ENCODE results near the gene HERC5. TPM values are rescaled to one million over a fixed set of nuclear protein-coding genes. Genes with fewer than 3 reads are reported as not detected.

HERC5 gene
- polyA plus RNA-seq, 1 donor from 2014 or later, result 0.59 TPM

DNA sequence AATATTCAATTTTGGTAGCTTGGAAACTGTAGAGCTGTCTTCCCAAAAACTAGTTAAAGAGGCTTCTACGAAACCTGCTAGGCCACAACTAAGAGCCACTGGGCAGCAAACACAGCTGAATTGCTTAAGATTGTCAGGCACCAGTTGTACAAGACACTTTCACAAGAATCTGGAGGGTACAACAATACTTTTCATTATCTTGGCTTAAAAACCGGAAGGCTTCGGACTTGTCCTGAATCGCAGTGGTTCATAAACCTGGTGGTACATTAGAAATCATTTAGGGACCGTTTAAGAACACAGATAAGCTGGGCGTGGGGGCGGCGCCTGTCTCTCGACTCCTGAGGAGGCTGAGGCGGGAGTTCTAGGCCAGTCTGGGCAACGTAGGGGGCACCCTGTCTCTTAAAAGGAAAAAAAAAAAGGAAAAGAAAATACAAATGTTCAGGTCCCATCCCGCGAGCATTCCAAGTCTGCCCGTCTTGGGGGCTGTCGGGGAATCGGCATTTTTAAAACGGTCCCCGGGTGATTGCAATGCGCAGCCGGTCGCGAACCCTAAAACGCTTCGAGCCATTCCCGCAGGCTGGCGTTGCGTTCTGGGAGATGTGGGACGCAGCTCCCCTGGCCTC lies 65.9 kb downstream of the HERC5 start:
- no peaks in the 10 kb centered on the region for H3F3A ChIP-seq (ENCODE audit: insufficient read depth, low read length, poor library complexity, severe bottlenecking)
- H3K27ac ChIP-seq (ENCODE audit: low read length), result peak overlapping the region; percentile 76
- H3K9me2 ChIP-seq (ENCODE audit: insufficient read depth, low read length), result no peaks in the 10 kb centered on the region
- peak overlapping the region; percentile 88 for H3K9ac ChIP-seq (ENCODE audit: low read length)
- no peaks in the 10 kb centered on the region for H3K27me3 ChIP-seq (ENCODE audit: insufficient read depth, low read depth, low read length)
- H4K20me1 ChIP-seq (ENCODE audit: insufficient read depth), result no peaks in the 10 kb centered on the region
- H3K9me3 ChIP-seq (ENCODE audit: low read length), result no peaks in the 10 kb centered on the region
- H3K79me2 ChIP-seq (replicated peaks; ENCODE audit: insufficient read depth, low read length), result peaks cover 23% of the 10 kb centered on the region
- H2AFZ ChIP-seq (ENCODE audit: low read depth, low read length), result peak overlapping the region; percentile 70
- H3K36me3 ChIP-seq (ENCODE audit: insufficient read depth, low read length), result no peaks in the 10 kb centered on the region
- peak; percentile 5 for TF ChIP-seq POLR2AphosphoS5 (IDR thresholded peaks at IDR 0.05)
- TF ChIP-seq TAF1 (IDR thresholded peaks at IDR 0.05; ENCODE audit: low read depth), result no peak
- no peak for TF ChIP-seq RAD21 (conservative IDR thresholded peaks at IDR 0.05)
- H3K4me2 ChIP-seq (ENCODE audit: low read length), result peak overlapping the region; percentile 87
- H3K4me3 ChIP-seq (ENCODE audit: low read length), result peak overlapping the region; percentile 84

DNA sequence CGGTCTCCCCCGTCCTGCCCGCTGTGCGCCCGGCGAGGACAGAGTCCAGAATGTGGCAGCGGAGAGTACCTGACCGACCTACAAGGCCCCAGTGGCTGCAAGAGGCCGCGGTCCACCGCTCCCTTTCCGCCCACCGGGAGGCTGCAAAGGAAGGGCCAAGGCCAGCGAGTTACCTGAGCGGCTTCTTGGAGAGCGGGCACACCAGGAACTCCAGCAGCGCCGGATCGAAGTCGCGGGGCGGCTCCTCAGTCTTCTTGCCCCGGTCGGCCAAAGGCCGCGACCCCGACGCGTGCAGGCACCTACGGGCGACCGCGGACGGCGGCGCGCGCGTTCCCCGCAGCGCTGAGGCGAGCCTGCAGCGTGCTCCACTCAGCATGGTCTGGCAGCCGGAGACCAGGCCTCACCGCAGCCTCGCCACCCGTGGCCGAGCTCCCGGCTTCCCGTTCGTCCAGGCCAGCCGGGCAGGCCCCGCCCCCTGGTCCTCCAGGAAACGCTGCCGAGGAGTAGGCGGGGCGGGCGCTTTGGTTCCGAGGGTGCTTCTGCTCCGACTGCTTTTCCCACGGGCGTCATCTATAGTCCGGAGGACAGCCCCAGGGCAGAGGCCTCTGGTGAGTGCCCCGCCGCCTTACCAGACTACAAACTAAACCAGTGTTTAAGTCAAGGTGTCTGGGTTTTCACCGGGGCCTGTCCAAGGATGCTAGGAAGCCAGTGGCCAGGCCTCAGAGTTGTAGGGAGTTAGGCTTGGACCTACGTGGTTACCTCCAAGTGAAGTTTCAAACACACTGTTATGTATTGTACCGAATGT lies 66.6 kb downstream of the HERC5 start, which contains the start of gene PYURF:
Gene PYURF, minus strand, starts transcription at position 452 of the 805 bp plus-strand sequence. Its CDS starts 76 bp downstream, at position 376.
- peak within 1 kb of the TSS; percentile 76 for H3K27ac ChIP-seq (ENCODE audit: low read length)
- H3K79me2 ChIP-seq (replicated peaks; ENCODE audit: insufficient read depth, low read length), result peaks cover 23% of the 10 kb centered on the region
- no peaks in the 10 kb centered on the region for H3K27me3 ChIP-seq (ENCODE audit: insufficient read depth, low read depth, low read length)

More for the DNA sequence above, 66.6 kb downstream of the HERC5 start, which contains the start of gene PYURF:
- Histone ChIP-seq H3K4me2 (ENCODE audit: low read length) (peak within 1 kb of the TSS; percentile 87), H3F3A (ENCODE audit: insufficient read depth, low read length, poor library complexity, severe bottlenecking) (no peaks in the 10 kb centered on the region), H3K4me3 (ENCODE audit: low read length) (peak within 1 kb of the TSS; percentile 84), H3K9me2 (ENCODE audit: insufficient read depth, low read length) (no peaks in the 10 kb centered on the region), H2AFZ (ENCODE audit: low read depth, low read length) (peak within 1 kb of the TSS; percentile 70), H3K9me3 (ENCODE audit: low read length) (no peaks in the 10 kb centered on the region), H4K20me1 (ENCODE audit: insufficient read depth) (no peaks in the 10 kb centered on the region), H3K36me3 (ENCODE audit: insufficient read depth, low read length) (no peaks in the 10 kb centered on the region), H3K9ac (ENCODE audit: low read length) (peak within 1 kb of the TSS; percentile 88)
- TF ChIP-seq EZH2 (IDR thresholded peaks at IDR 0.05; ENCODE audit: borderline replicate concordance, insufficient read depth, low read length, poor library complexity, severe bottlenecking), result no peak
- peak; percentile 83 for TF ChIP-seq TAF1 (IDR thresholded peaks at IDR 0.05; ENCODE audit: low read depth)
- TF ChIP-seq RAD21 (conservative IDR thresholded peaks at IDR 0.05), result peak; percentile 37
- peak; percentile 69 for TF ChIP-seq POLR2AphosphoS5 (IDR thresholded peaks at IDR 0.05)
- peak; percentile 29 for TF ChIP-seq SMC3 (conservative IDR thresholded peaks at IDR 0.05; ENCODE audit: poor library complexity)
- peak; percentile 88 for TF ChIP-seq MXI1 (conservative IDR thresholded peaks at IDR 0.05; ENCODE audit: poor library complexity, severe bottlenecking)
- TF ChIP-seq, protein P1, sequence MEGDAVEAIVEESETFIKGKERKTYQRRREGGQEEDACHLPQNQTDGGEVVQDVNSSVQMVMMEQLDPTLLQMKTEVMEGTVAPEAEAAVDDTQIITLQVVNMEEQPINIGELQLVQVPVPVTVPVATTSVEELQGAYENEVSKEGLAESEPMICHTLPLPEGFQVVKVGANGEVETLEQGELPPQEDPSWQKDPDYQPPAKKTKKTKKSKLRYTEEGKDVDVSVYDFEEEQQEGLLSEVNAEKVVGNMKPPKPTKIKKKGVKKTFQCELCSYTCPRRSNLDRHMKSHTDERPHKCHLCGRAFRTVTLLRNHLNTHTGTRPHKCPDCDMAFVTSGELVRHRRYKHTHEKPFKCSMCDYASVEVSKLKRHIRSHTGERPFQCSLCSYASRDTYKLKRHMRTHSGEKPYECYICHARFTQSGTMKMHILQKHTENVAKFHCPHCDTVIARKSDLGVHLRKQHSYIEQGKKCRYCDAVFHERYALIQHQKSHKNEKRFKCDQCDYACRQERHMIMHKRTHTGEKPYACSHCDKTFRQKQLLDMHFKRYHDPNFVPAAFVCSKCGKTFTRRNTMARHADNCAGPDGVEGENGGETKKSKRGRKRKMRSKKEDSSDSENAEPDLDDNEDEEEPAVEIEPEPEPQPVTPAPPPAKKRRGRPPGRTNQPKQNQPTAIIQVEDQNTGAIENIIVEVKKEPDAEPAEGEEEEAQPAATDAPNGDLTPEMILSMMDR (IDR thresholded peaks at IDR 0.05; ENCODE audit: poor library complexity, severe bottlenecking), result no peak
- TF ChIP-seq, protein P2, sequence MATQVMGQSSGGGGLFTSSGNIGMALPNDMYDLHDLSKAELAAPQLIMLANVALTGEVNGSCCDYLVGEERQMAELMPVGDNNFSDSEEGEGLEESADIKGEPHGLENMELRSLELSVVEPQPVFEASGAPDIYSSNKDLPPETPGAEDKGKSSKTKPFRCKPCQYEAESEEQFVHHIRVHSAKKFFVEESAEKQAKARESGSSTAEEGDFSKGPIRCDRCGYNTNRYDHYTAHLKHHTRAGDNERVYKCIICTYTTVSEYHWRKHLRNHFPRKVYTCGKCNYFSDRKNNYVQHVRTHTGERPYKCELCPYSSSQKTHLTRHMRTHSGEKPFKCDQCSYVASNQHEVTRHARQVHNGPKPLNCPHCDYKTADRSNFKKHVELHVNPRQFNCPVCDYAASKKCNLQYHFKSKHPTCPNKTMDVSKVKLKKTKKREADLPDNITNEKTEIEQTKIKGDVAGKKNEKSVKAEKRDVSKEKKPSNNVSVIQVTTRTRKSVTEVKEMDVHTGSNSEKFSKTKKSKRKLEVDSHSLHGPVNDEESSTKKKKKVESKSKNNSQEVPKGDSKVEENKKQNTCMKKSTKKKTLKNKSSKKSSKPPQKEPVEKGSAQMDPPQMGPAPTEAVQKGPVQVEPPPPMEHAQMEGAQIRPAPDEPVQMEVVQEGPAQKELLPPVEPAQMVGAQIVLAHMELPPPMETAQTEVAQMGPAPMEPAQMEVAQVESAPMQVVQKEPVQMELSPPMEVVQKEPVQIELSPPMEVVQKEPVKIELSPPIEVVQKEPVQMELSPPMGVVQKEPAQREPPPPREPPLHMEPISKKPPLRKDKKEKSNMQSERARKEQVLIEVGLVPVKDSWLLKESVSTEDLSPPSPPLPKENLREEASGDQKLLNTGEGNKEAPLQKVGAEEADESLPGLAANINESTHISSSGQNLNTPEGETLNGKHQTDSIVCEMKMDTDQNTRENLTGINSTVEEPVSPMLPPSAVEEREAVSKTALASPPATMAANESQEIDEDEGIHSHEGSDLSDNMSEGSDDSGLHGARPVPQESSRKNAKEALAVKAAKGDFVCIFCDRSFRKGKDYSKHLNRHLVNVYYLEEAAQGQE (IDR thresholded peaks at IDR 0.05; ENCODE audit: borderline replicate concordance), result peak; percentile 48
- no peak for TF ChIP-seq EP300 (conservative IDR thresholded peaks at IDR 0.05; ENCODE audit: poor library complexity, severe bottlenecking)

All from neural cell (in vitro differentiated cells).